GM08714 (cell line): ENCODE results near the gene MS4A6A.
"Not testable (repeated sequence)": the region's sequence is repeated elsewhere in the genome, so short reads cannot be mapped to it uniquely, and the experiment has no call there.

Experiments
- H3K4me3 ChIP-seq: fragments of 200-500 bp; sonication (Bioruptor generic); 2 replicates; pipeline ENCODE4 v1.5.1; 2014; ENCODE audit warnings: mild to moderate bottlenecking, low read length, inconsistent platforms
- ZNF274 ChIP-seq: IDR thresholded peaks from 2 replicates; pipeline ENCODE4 v1.6.1; 2012; ENCODE audit warnings: mild to moderate bottlenecking, low read depth, low read length

Gene MS4A6A

GRCh38 chr11:60193687-60194433, 11.0 kb upstream of the MS4A6A start:
- no peak for TF ChIP-seq ZNF274

GRCh38 chr11:60192564-60192963, 9.7 kb upstream of the MS4A6A start:
- H3K4me3 ChIP-seq = not testable (repeated sequence)

More at GRCh38 chr11:60193687-60194433, 11.0 kb upstream of the MS4A6A start:
- no peak overlapping the region for H3K4me3 ChIP-seq

- H3K4me3 ChIP-seq = not testable (repeated sequence)
These were observed 5.6 kb upstream of the MS4A6A start for GRCh38 chr11:60188481-60188880.

GRCh38 chr11:60186128-60186527, 3.2 kb upstream of the MS4A6A start:
- H3K4me3 ChIP-seq = not testable (repeated sequence)

GRCh38 chr11:60185512-60185827, 2.6 kb upstream of the MS4A6A start:
- H3K4me3 ChIP-seq = not testable (repeated sequence)

- no peak for TF ChIP-seq ZNF274
- no peak overlapping the region for H3K4me3 ChIP-seq
These were observed 2.1 kb upstream of the MS4A6A start for GRCh38 chr11:60184824-60185511.

- H3K4me3 ChIP-seq = no peak overlapping the region
- no peak for TF ChIP-seq ZNF274
These were observed 815 bp upstream of the MS4A6A start for GRCh38 chr11:60183591-60184205.

- no peak overlapping the region for H3K4me3 ChIP-seq
- TF ChIP-seq ZNF274 = no peak
These were observed 7.0 kb downstream of the MS4A6A start for GRCh38 chr11:60175860-60176275.

- H3K4me3 ChIP-seq = no peak overlapping the region
- no peak for TF ChIP-seq ZNF274
These were observed 10.9 kb downstream of the MS4A6A start for GRCh38 chr11:60172011-60172410.

- TF ChIP-seq ZNF274 = no peak
- no peak overlapping the region for H3K4me3 ChIP-seq
These were observed 12.3 kb downstream of the MS4A6A start for GRCh38 chr11:60170566-60170965.

- no peak overlapping the region for H3K4me3 ChIP-seq
- TF ChIP-seq ZNF274 = no peak
These were observed 13.5 kb downstream of the MS4A6A start for GRCh38 chr11:60169264-60169915.

- no peak for TF ChIP-seq ZNF274
- no peak overlapping the region for H3K4me3 ChIP-seq
These were observed 14.6 kb downstream of the MS4A6A start for GRCh38 chr11:60168306-60168705.

- no peak for TF ChIP-seq ZNF274
- no peak overlapping the region for H3K4me3 ChIP-seq
These were observed 16.9 kb downstream of the MS4A6A start for GRCh38 chr11:60165951-60166350.

- H3K4me3 ChIP-seq = no peak overlapping the region
- TF ChIP-seq ZNF274 = no peak
These were observed 17.3 kb downstream of the MS4A6A start for GRCh38 chr11:60165538-60165937.

- no peak overlapping the region for H3K4me3 ChIP-seq
- TF ChIP-seq ZNF274 = no peak
These were observed 18.3 kb downstream of the MS4A6A start for GRCh38 chr11:60164550-60165075.
